B cell (primary cell): ENCODE measurements around the gene CPEB2. TPM values are rescaled to one million over a fixed set of nuclear protein-coding genes. Genes with fewer than 3 reads are reported as not detected.
A peak's percentile ranks its signal among the peaks of the same experiment; 100 is the strongest.

Experiments used
- ATAC-seq: fragments of 200-7000 bp; cut with Tn5 transposase; one replicate; pipeline ENCODE4 v1.10.0; 2021; ENCODE audit warnings: low read depth, mild to moderate bottlenecking, moderate number of reproducible peaks, moderate library complexity
- CTCF ChIA-PET: fragments of 350-600 bp; sonication (Branson Sonifier 250); formaldehyde crosslinking; loops from one replicate; lab custom pipeline; 2021; ENCODE audit warnings: antibody characterized with exemption, inconsistent platforms; lab: Charles Lee
- POLR2A ChIA-PET: fragments of 350-600 bp; sonication (Branson Sonifier 250); formaldehyde crosslinking; loops from one replicate; lab custom pipeline; 2021; ENCODE audit warnings: antibody characterized with exemption; lab: Charles Lee
- DNase-seq: peaks from one replicate; pipeline ENCODE4 v3.0.0; 2013
- H2AFZ ChIP-seq: 2 replicates; pipeline ENCODE4 v1.6.1; 2012; ENCODE audit warnings: mild to moderate bottlenecking, low read depth, low read length; ENCODE audit not compliant: insufficient read depth, poor library complexity, severe bottlenecking
- H3K27ac ChIP-seq, 2 donors: 1 replicate in 1 of 2; 2 replicates in 1 of 2; pipeline ENCODE4 v1.5.1; 2012 to 2013; ENCODE audit warnings: low read length in 2 of 2, mild to moderate bottlenecking in 2 of 2, moderate library complexity in 1 of 2
- H3K27me3 ChIP-seq, 4 experiments: fragments of 200-600 bp in 1 of 4; sonication (generic) in 1 of 4; replicated peaks in 1 of 4; 1 replicate in 2 of 4; 2 replicates in 2 of 4; pipeline versions ENCODE4 v1.6.1 to v1.7.0; 2013 to 2016; ENCODE audit warnings: low read length in 3 of 4, mild to moderate bottlenecking in 2 of 4, mixed read lengths in 1 of 4, moderate library complexity in 1 of 4; ENCODE audit not compliant: insufficient read depth in 4 of 4, control insufficient read depth in 3 of 4; ENCODE audit errors: control extremely low read depth in 1 of 4
- H3K36me3 ChIP-seq, 2 experiments: replicated peaks in 1 of 2; 1 replicate in 1 of 2; 2 replicates in 1 of 2; pipeline versions ENCODE4 v1.6.1 to v1.7.1; 2013; ENCODE audit warnings: low read length in 1 of 2; ENCODE audit not compliant: insufficient read depth in 2 of 2, control insufficient read depth in 1 of 2; ENCODE audit errors: control extremely low read depth in 1 of 2, extremely low read depth in 1 of 2
- H3K4me1 ChIP-seq, 2 donors: fragments of 200-600 bp in 1 of 2; sonication (generic) in 1 of 2; 1 replicate in 1 of 2; 2 replicates in 1 of 2; pipeline versions ENCODE4 v1.5.1 to v1.6.1; 2013 to 2017; ENCODE audit warnings: low read length in 2 of 2; ENCODE audit not compliant: control insufficient read depth in 2 of 2, insufficient read depth in 2 of 2
- H3K4me2 ChIP-seq: replicated peaks from 2 replicates; pipeline ENCODE3; 2012; ENCODE audit warnings: mild to moderate bottlenecking, low read depth, low read length; ENCODE audit not compliant: poor library complexity, severe bottlenecking
- H3K4me3 ChIP-seq, 5 experiments: fragments of 200-600 bp in 1 of 5; sonication (generic) in 1 of 5; 1 replicate in 3 of 5; 2 replicates in 2 of 5; pipeline versions ENCODE4 v1.5.1 to v1.7.0; 2011 to 2016; ENCODE audit warnings: low read length in 4 of 5, mild to moderate bottlenecking in 4 of 5, low read depth in 2 of 5, control low read depth in 1 of 5, moderate library complexity in 1 of 5; ENCODE audit not compliant: insufficient read depth in 1 of 5; ENCODE audit errors: control extremely low read depth in 1 of 5, extremely low read depth in 1 of 5
- H3K79me2 ChIP-seq: fragments of 200-600 bp; sonication (generic); one replicate; pipeline ENCODE4 v1.6.0; 2016; ENCODE audit warnings: low read length; ENCODE audit not compliant: control insufficient read depth, insufficient read depth
- H3K9ac ChIP-seq: fragments of 200-600 bp; sonication (generic); 2 replicates; pipeline ENCODE4 v1.6.1; 2017; ENCODE audit warnings: mild to moderate bottlenecking, low read length, moderate library complexity
- H3K9me3 ChIP-seq, 3 donors: one replicate each; pipeline versions ENCODE4 v1.6.1 to v1.7.1; 2013; ENCODE audit warnings: low read length in 2 of 3; ENCODE audit not compliant: control insufficient read depth in 2 of 3, insufficient read depth in 1 of 3; ENCODE audit errors: control extremely low read depth in 1 of 3
- H4K20me1 ChIP-seq: 2 replicates; pipeline ENCODE4 v1.6.0; 2012; ENCODE audit warnings: mild to moderate bottlenecking, low read length; ENCODE audit not compliant: insufficient read depth, control insufficient read depth, poor library complexity, severe bottlenecking
- H3K27ac Mint-ChIP-seq: one replicate; pipeline ENCODE4 v1.8.0; 2021; ENCODE audit warnings: mixed read lengths
- H3K27me3 Mint-ChIP-seq: one replicate; pipeline ENCODE4 v1.8.0; 2021; ENCODE audit warnings: mixed read lengths
- H3K4me1 Mint-ChIP-seq: one replicate; pipeline ENCODE4 v1.8.0; 2021; ENCODE audit warnings: mixed read lengths
- H3K4me3 Mint-ChIP-seq: one replicate; pipeline ENCODE4 v1.8.0; 2021; ENCODE audit warnings: mixed read lengths
- H3K9me3 Mint-ChIP-seq: one replicate; pipeline ENCODE4 v1.8.0; 2022; ENCODE audit warnings: mixed read lengths; ENCODE audit not compliant: insufficient read depth
- CTCF ChIP-seq: fragments of 200-600 bp; IDR thresholded peaks from one replicate; pipeline ENCODE4 v1.8.0; 2022; ENCODE audit warnings: antibody characterized with exemption, mild to moderate bottlenecking
- EZH2 ChIP-seq: IDR thresholded peaks from 2 replicates; pipeline ENCODE4 v1.6.1; 2012; ENCODE audit warnings: borderline replicate concordance, low read depth, mild to moderate bottlenecking, moderate library complexity, low read length; ENCODE audit not compliant: insufficient read depth, poor library complexity, severe bottlenecking
- WGBS: methylation state at CpG from one replicate; pipeline ENCODE4 v1.1.5; 2013; ENCODE audit warnings: missing lambda C conversion rate; ENCODE audit not compliant: insufficient coverage; 5-methylcytosine and 5-hydroxymethylcytosine counted together
- intact Hi-C: fragments of 100-400 bp; cut with micrococcal nuclease; formaldehyde crosslinking; loops from one replicate; pipeline ENCODE4 v1.10.0; 2022
- polyA plus RNA-seq: library from polyadenylated mRNA; depleted of rRNA; stranded (reverse); fragments of >200 nt; gene quantifications from 2 replicates; pipeline ENCODE4 v1.2.3, GENCODE V29; 2012
- total RNA-seq, 2 donors: library from RNA; stranded (reverse); fragments of 120-200 nt in 1 of 2; gene quantifications; 1 replicate in 1 of 2; 2 replicates in 1 of 2; pipeline versions ENCODE4 v1.2.3 to v1.2.4, GENCODE V29; 2013 to 2022

The CPEB2 gene
- total and polyA plus RNA-seq, 2 donors (not counting 1 experiment from before 2014, with no cell fraction given), result 3.2 to 18.0 TPM

GRCh38 chr4:15003401-15003890 is 1.2 kb downstream of the CPEB2 start:
- Histone ChIP-seq H3K36me3 (peaks cover 0 to 4% of the 10 kb centered on the region in 2 experiments), H3K79me2 (peaks cover 35% of the 10 kb centered on the region), H3K9me3 (no peaks in the 10 kb centered on the region), H3K9ac (peak overlapping the region; percentile 98), H2AFZ (peak overlapping the region; percentile 94), H3K4me2 (peak overlapping the region; percentile 93), H3K27me3 (no peaks in the 10 kb centered on the region), H3K4me1 (peaks cover 10 to 12% of the 10 kb centered on the region in 2 donors), H3K4me3 (peak overlapping the region in 4 of 5 experiments; percentile 90 to 99 (median 96)), H3K27ac (peak overlapping the region; percentile 100), H4K20me1 (peaks cover 13% of the 10 kb centered on the region)
- Mint-ChIP-seq H3K27ac (peak overlapping the region; percentile 98), H3K4me1 (peaks cover 25% of the 10 kb centered on the region), H3K4me3 (peak overlapping the region; percentile 93), H3K27me3 (no peaks in the 10 kb centered on the region), H3K9me3 (no peaks in the 10 kb centered on the region)
- TF ChIP-seq CTCF (no peak), EZH2 (no peak)
- peak; percentile 8 for ATAC-seq
- WGBS, result under 1% methylated on average over 64 of the region's 65 CpGs
- POLR2A ChIA-PET, result interaction anchor here (0.6 to 1.6 kb wide), 3 partner anchors 55 to 825 kb away, joined by 3 to 4 read pairs (median 4); no protein-coding TSS in a partner anchor
- CTCF ChIA-PET, result interaction anchor here (1.0 kb wide), 1 partner anchor 12 kb away, joined by 3 read pairs; no protein-coding TSS in a partner anchor
- intact Hi-C loops, result loop anchor here (1.0 to 10.0 kb wide), 6 partner anchors 409 to 1456 kb away; partner anchors contain the start of gene FAM200B
- DNase-seq, result peak; percentile 81
